Stimulated activated naive B cell treated with anti-CD40 and anti-IgM and Interleukin-4, amounts not matched to agents 10 μg/mL and 1 μg/mL and 100 μg/mL, for 72 hours (primary cell): ENCODE measurements around the gene ALG8.

ENCODE experiments used
- ATAC-seq, 2 donors: fragments of 150-1000 bp; cut with Tn5 transposase; replicated peaks; 2 replicates each; pipeline ENCODE4 v1.10.0; 2021; ENCODE audit warnings: moderate library complexity in 1 of 2
- DNase-seq: peaks from one replicate; pipeline ENCODE4 v3.0.0; 2021
- H3K27ac Mint-ChIP-seq: one replicate; pipeline ENCODE4 v1.8.0; 2022; ENCODE audit warnings: mild to moderate bottlenecking, mixed read lengths
- H3K27me3 Mint-ChIP-seq, 2 donors: one replicate each; pipeline ENCODE4 v1.8.0; 2022; ENCODE audit warnings: mixed read lengths in 2 of 2
- H3K36me3 Mint-ChIP-seq, 2 donors: one replicate each; pipeline ENCODE4 v1.8.0; 2022; ENCODE audit warnings: mixed read lengths in 2 of 2, mild to moderate bottlenecking in 1 of 2
- H3K4me1 Mint-ChIP-seq, 2 donors: one replicate each; pipeline ENCODE4 v1.8.0; 2022; ENCODE audit warnings: mixed read lengths in 2 of 2, mild to moderate bottlenecking in 1 of 2
- H3K4me3 Mint-ChIP-seq, 2 donors: one replicate each; pipeline ENCODE4 v1.8.0; 2022; ENCODE audit warnings: mild to moderate bottlenecking in 2 of 2, mixed read lengths in 2 of 2, moderate library complexity in 1 of 2
- H3K9me3 Mint-ChIP-seq, 2 donors: one replicate each; pipeline ENCODE4 v1.8.0; 2022; ENCODE audit warnings: mixed read lengths in 2 of 2, mild to moderate bottlenecking in 1 of 2

Gene ALG8

GRCh38 chr11:78168539-78169477, 29.4 kb upstream of the ALG8 start:
- Mint-ChIP-seq H3K4me3 (no peak overlapping the region), H3K4me1 (no peaks in the 10 kb centered on the region), H3K27me3 (no peaks in the 10 kb centered on the region), H3K36me3 (peaks cover 23 to 24% of the 10 kb centered on the region in 2 donors), H3K27ac (no peak overlapping the region), H3K9me3 (no peaks in the 10 kb centered on the region)
- no peak for DNase-seq
- no peak for ATAC-seq

DNA sequence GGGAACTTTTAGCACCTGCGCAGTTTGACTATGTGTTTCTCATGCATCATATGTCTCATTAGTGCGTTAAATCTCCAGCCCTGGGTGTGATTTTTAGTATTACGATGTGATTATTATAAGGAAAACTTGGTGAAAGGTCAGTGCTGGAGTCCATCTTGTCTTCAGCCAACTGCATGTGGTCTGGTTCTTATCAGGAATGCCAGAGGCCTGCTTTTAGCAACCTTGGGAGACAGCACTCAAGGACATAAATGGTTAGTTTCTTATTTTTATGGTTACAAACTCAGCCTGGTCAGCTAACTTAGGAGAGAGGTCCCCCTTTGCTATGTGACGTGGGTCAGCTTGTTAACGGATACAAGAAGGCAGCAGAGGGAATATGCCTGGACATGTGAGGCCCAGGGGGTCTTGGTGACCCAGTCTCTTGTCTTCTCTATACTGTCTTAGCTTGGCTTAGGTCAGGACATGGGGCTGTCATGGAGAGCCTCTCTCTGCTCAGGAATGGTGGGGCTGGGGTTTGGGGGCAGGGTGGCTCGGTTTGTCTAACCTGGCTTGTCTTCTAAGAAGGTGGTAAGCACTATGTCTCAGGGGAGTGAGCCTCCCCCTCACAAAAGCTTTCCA, 27.5 kb upstream of the ALG8 start:
- ATAC-seq (no peak), DNase-seq (no peak)
- no peaks in the 10 kb centered on the region for H3K9me3 Mint-ChIP-seq
- H3K27me3 Mint-ChIP-seq: no peaks in the 10 kb centered on the region
- H3K36me3 Mint-ChIP-seq: peaks cover 7% of the 10 kb centered on the region in 2 donors
- H3K4me3 Mint-ChIP-seq: no peak overlapping the region
- H3K4me1 Mint-ChIP-seq: no peaks in the 10 kb centered on the region
- no peak overlapping the region for H3K27ac Mint-ChIP-seq

- Mint-ChIP-seq H3K4me3 (no peak overlapping the region), H3K36me3 (no peaks in the 10 kb centered on the region), H3K27me3 (no peaks in the 10 kb centered on the region), H3K9me3 (no peaks in the 10 kb centered on the region), H3K4me1 (no peaks in the 10 kb centered on the region), H3K27ac (no peak overlapping the region)
- ATAC-seq (no peak), DNase-seq (no peak)
Observed at GRCh38 chr11:78164471-78164870, 25.0 kb upstream of the ALG8 start.

GRCh38 chr11:78163828-78164227, 24.4 kb upstream of the ALG8 start:
- H3K27me3 Mint-ChIP-seq: no peaks in the 10 kb centered on the region

GRCh38 chr11:78161962-78162371, 22.5 kb upstream of the ALG8 start:
- H3K9me3 Mint-ChIP-seq: no peaks in the 10 kb centered on the region
- no peaks in the 10 kb centered on the region for H3K36me3 Mint-ChIP-seq
- no peaks in the 10 kb centered on the region for H3K27me3 Mint-ChIP-seq
- ATAC-seq (no peak), DNase-seq (no peak)
- H3K4me1 Mint-ChIP-seq: no peaks in the 10 kb centered on the region
- H3K27ac Mint-ChIP-seq: no peak overlapping the region
- H3K4me3 Mint-ChIP-seq: no peak overlapping the region

More at GRCh38 chr11:78163828-78164227, 24.4 kb upstream of the ALG8 start:
- no peaks in the 10 kb centered on the region for H3K4me1 Mint-ChIP-seq
- no peak overlapping the region for H3K4me3 Mint-ChIP-seq
- ATAC-seq: no peak
- no peaks in the 10 kb centered on the region for H3K36me3 Mint-ChIP-seq
- H3K27ac Mint-ChIP-seq: no peak overlapping the region
- no peaks in the 10 kb centered on the region for H3K9me3 Mint-ChIP-seq
- DNase-seq: no peak

DNA sequence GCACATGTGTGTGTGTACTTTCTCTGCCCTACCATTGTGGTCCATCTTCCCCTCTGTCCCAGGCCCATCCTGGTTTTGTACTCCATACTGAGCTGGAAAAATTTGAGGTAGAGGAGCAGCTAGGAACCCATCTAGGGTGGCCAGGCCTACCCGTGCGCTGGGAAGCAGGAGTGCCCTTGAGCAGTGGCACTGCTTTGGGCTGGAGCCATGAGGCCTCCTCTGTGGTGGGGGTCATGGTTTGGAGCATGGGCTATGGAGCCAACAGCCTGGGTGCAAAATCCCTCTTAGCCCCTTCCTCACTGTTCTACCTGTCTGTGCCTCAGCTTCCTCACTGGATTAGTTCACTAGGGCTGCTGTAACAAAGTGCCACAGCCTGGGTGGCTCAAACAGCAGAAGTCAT, 21.9 kb upstream of the ALG8 start:
- no peak overlapping the region for H3K27ac Mint-ChIP-seq
- H3K9me3 Mint-ChIP-seq: no peaks in the 10 kb centered on the region
- H3K4me1 Mint-ChIP-seq: no peaks in the 10 kb centered on the region

GRCh38 chr11:78160557-78160956, 21.1 kb upstream of the ALG8 start:
- H3K9me3 Mint-ChIP-seq: no peaks in the 10 kb centered on the region
- H3K36me3 Mint-ChIP-seq: no peaks in the 10 kb centered on the region
- no peak overlapping the region for H3K27ac Mint-ChIP-seq
- H3K4me1 Mint-ChIP-seq: no peaks in the 10 kb centered on the region
- H3K4me3 Mint-ChIP-seq: no peak overlapping the region
- H3K27me3 Mint-ChIP-seq: no peaks in the 10 kb centered on the region
- DNase-seq: no peak
- ATAC-seq: no peak

More for the DNA sequence above, 21.9 kb upstream of the ALG8 start:
- no peaks in the 10 kb centered on the region for H3K36me3 Mint-ChIP-seq
- DNase-seq (no peak), ATAC-seq (no peak)
- H3K4me3 Mint-ChIP-seq: no peak overlapping the region
- no peaks in the 10 kb centered on the region for H3K27me3 Mint-ChIP-seq

GRCh38 chr11:78158987-78159652, 19.7 kb upstream of the ALG8 start:
- ATAC-seq (no peak), DNase-seq (no peak)
- no peaks in the 10 kb centered on the region for H3K4me1 Mint-ChIP-seq
- H3K27me3 Mint-ChIP-seq: no peaks in the 10 kb centered on the region
- H3K4me3 Mint-ChIP-seq: no peak overlapping the region
- no peaks in the 10 kb centered on the region for H3K36me3 Mint-ChIP-seq
- no peaks in the 10 kb centered on the region for H3K9me3 Mint-ChIP-seq
- H3K27ac Mint-ChIP-seq: no peak overlapping the region

DNA sequence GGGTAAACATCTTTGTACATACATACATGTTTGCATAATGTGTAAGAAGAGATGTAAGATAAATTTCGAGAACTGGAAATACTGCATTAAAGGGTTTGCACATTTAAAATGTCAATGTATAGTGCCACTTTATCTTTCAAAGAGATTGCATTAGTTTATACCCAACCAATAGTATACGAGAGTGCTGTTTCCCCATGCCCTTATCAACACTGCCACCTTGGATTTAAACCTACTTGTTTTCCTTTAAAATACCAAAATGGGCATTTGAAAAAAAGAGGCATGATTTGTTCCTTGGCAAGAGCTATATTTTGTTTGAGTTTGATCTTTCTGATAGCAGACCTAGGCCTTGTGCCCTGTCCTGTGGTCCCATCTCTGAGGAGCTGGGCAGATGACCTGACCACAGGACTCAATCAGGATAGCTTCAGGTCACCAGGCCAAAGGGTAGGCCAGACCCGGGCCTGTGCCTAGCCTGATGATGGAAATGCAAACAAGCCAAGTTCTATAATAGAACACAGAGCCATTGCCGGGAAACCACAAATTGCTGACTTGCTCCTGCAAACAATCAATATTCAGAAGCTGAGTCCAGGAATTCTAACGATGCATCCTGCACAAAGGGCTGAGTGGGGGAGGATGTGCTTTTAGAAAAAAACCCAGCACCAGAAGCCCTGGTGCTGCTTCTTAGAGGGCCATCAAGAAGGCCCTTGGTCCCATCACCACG, 16.9 kb upstream of the ALG8 start:
- ATAC-seq (no peak), DNase-seq (no peak)
- Mint-ChIP-seq H3K27me3 (no peaks in the 10 kb centered on the region), H3K4me1 (no peaks in the 10 kb centered on the region), H3K27ac (no peak overlapping the region), H3K4me3 (no peak overlapping the region), H3K36me3 (no peaks in the 10 kb centered on the region), H3K9me3 (no peaks in the 10 kb centered on the region)

GRCh38 chr11:78151804-78152203, 12.4 kb upstream of the ALG8 start:
- H3K9me3 Mint-ChIP-seq: no peaks in the 10 kb centered on the region
- H3K27me3 Mint-ChIP-seq: no peaks in the 10 kb centered on the region
- no peaks in the 10 kb centered on the region for H3K4me1 Mint-ChIP-seq
- no peak overlapping the region for H3K27ac Mint-ChIP-seq
- ATAC-seq (no peak), DNase-seq (no peak)
- no peaks in the 10 kb centered on the region for H3K36me3 Mint-ChIP-seq
- H3K4me3 Mint-ChIP-seq: no peak overlapping the region

DNA sequence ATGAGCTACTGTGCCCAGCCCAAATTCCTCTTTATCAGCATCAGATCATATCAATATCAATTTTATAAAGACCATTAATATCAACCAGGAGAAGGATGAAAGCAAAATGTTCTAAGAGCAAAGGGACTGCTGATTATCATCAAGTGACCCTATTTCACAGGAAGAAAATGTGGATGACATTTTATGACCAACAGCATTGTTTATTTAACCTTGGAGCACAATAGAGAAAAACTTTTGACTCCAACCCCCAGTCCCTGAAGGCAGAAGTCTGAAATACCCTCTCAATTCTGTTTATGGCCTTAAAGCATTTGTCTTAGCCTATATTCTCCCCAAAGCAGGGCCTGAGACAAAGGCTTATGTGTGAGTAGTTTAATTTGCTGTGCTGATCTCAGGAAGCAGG, 11.3 kb upstream of the ALG8 start:
- Mint-ChIP-seq H3K9me3 (no peaks in the 10 kb centered on the region), H3K27me3 (no peaks in the 10 kb centered on the region), H3K4me3 (no peak overlapping the region), H3K36me3 (no peaks in the 10 kb centered on the region), H3K27ac (peak overlapping the region; percentile 70), H3K4me1 (no peaks in the 10 kb centered on the region)
- ATAC-seq: no peak
- no peak for DNase-seq

DNA sequence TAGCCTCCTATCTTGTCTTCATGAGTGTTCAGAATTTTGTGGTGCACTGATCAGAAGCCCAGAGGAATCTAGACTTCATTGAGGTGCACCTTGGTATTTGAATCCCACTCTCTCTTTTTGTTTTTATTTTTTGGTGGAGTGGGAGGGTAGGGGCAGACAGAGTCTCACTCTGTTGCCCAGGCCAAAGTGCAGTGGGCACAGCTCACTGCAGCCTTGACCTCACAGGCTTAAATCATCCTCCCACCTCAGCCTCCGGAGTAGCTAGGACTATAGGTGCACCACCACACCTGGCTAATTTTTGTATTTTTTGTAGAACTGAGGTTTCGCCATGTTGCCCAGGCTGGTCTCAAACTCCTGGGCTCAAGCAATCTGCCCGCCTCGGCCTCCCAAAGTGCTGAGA, 10.9 kb upstream of the ALG8 start:
- H3K27me3 Mint-ChIP-seq: no peaks in the 10 kb centered on the region
- no peak for DNase-seq
- no peaks in the 10 kb centered on the region for H3K36me3 Mint-ChIP-seq
- H3K4me1 Mint-ChIP-seq: no peaks in the 10 kb centered on the region
- no peak overlapping the region for H3K4me3 Mint-ChIP-seq
- no peak for ATAC-seq
- no peaks in the 10 kb centered on the region for H3K9me3 Mint-ChIP-seq
- peak overlapping the region; percentile 70 for H3K27ac Mint-ChIP-seq

DNA sequence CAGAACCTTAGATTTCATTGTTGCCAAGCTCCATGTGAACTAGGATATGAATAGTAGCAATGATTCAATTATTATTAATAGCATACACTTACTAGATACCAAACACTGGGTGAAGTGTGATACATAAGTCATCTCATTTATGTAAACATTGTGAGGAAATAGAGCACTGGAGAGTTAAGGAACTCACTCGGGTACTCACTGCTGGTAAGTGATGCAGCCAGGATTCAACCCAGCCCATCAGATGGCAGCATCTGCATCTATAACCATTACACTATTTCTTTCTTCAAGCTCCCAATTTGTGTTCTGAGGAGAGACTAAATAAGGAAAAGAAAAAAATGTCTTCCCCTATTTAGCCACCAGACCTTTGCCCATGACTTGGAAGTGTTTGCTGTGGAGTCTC, 10.2 kb upstream of the ALG8 start:
- H3K27ac Mint-ChIP-seq: no peak overlapping the region
- peaks cover 0 to 6% of the 10 kb centered on the region in 2 donors for H3K4me1 Mint-ChIP-seq
- no peaks in the 10 kb centered on the region for H3K9me3 Mint-ChIP-seq
- H3K36me3 Mint-ChIP-seq: no peaks in the 10 kb centered on the region
- no peak for ATAC-seq
- no peak for DNase-seq
- H3K27me3 Mint-ChIP-seq: no peaks in the 10 kb centered on the region
- no peak overlapping the region for H3K4me3 Mint-ChIP-seq

DNA sequence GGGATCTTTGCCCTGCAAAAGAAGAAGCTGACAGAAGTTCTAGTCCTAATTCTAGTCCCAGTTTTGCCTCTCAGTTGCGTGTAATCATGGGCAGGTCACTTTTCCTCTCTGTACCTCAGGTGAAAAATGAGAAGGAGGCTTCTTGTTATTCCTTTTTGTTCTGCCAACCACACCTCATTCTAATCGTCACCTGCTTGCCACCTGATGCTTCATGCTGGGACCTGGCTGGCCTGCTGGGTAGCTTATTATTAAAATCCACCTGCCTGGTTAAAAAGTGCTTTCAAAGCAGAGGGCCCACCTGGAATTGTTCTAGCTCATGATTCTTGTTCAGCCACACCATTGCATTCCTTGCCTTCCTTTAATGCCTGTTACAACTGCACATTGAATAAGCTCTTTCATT, 8.4 kb upstream of the ALG8 start:
- DNase-seq (no peak), ATAC-seq (no peak)
- peaks cover 0 to 9% of the 10 kb centered on the region in 2 donors for H3K36me3 Mint-ChIP-seq
- H3K27me3 Mint-ChIP-seq: no peaks in the 10 kb centered on the region
- H3K9me3 Mint-ChIP-seq: peaks cover 0 to 3% of the 10 kb centered on the region in 2 donors
- H3K27ac Mint-ChIP-seq: no peak overlapping the region
- H3K4me3 Mint-ChIP-seq: no peak overlapping the region
- peaks cover 10 to 23% of the 10 kb centered on the region in 2 donors for H3K4me1 Mint-ChIP-seq
